NCI-H446 (cell line): ENCODE results near the gene KRTAP5-1.
A peak's percentile ranks its signal among the peaks of the same experiment; 100 is the strongest.

ENCODE experiments used
- DNase-seq, 2 experiments: peaks; one replicate each; lab custom pipeline; 2025; lab: John Stamatoyannopoulos, UW

KRTAP5-1 gene

GRCh38 chr11:1560649-1561251 is 24.3 kb downstream of the KRTAP5-1 start:
- no peak for DNase-seq

GRCh38 chr11:1560002-1560648 is 25.0 kb downstream of the KRTAP5-1 start:
- DNase-seq, result no peak

GRCh38 chr11:1559111-1559951 is 25.8 kb downstream of the KRTAP5-1 start:
- peak; percentile 91 to 95 for DNase-seq

GRCh38 chr11:1558775-1559110 is 26.3 kb downstream of the KRTAP5-1 start:
- DNase-seq, result no peak

- peak; percentile 32 to 71 for DNase-seq
These were observed 26.9 kb downstream of the KRTAP5-1 start for GRCh38 chr11:1557904-1558774.

GRCh38 chr11:1557051-1557884 is 27.8 kb downstream of the KRTAP5-1 start:
- DNase-seq, result no peak

GRCh38 chr11:1556278-1556902 is 28.7 kb downstream of the KRTAP5-1 start:
- no peak for DNase-seq

- no peak for DNase-seq
These were observed 29.4 kb downstream of the KRTAP5-1 start for GRCh38 chr11:1555713-1556153.

GRCh38 chr11:1554981-1555712 is 29.9 kb downstream of the KRTAP5-1 start:
- DNase-seq, result no peak

- DNase-seq, result no peak
These were observed 31.1 kb downstream of the KRTAP5-1 start for GRCh38 chr11:1553808-1554594.

GRCh38 chr11:1549338-1550330 is 35.4 kb downstream of the KRTAP5-1 start:
- no peak for DNase-seq

GRCh38 chr11:1548221-1549070 is 36.6 kb downstream of the KRTAP5-1 start:
- no peak for DNase-seq

GRCh38 chr11:1547467-1548098 is 37.5 kb downstream of the KRTAP5-1 start:
- no peak for DNase-seq

GRCh38 chr11:1546536-1547466 is 38.3 kb downstream of the KRTAP5-1 start:
- DNase-seq, result peak in 1 of 2 experiments; percentile 54

GRCh38 chr11:1546077-1546535 is 39.0 kb downstream of the KRTAP5-1 start:
- no peak for DNase-seq
